OCI-LY7 (cell line): Measurements from ENCODE around the gene RPL36A. TPM values are rescaled to one million over a fixed set of nuclear protein-coding genes. Genes with fewer than 3 reads are reported as not detected.

Source experiments
- BruUV-seq: library from RNA; stranded (reverse); fragments of 400-500 nt; replicated peaks from 2 replicates; lab custom pipeline; 2021; lab: Mats Ljungman, UMichigan
- CTCF ChIA-PET: fragments of 300-600 bp; sonication (Branson Sonifier 250); formaldehyde crosslinking; loops from one replicate; lab custom pipeline; 2022; ENCODE audit warnings: antibody characterized with exemption; ENCODE audit not compliant: unreplicated experiment; lab: Charles Lee
- POLR2A ChIA-PET: fragments of 300-600 bp; sonication (Branson Sonifier 250); formaldehyde crosslinking; loops from one replicate; lab custom pipeline; 2022; ENCODE audit warnings: antibody characterized with exemption; lab: Charles Lee
- DNase-seq: peaks from one replicate; pipeline ENCODE4 v3.0.0-alpha.2; 2015; ENCODE audit warnings: low spot score
- H2AFZ ChIP-seq: fragments of 200-600 bp; sonication (generic), shearing (Covaris generic); 2 replicates; pipeline ENCODE4 v1.6.1; 2014; ENCODE audit warnings: mild to moderate bottlenecking, antibody characterized with exemption, low read length, moderate library complexity
- H3K27ac ChIP-seq: fragments of 200-600 bp; sonication (generic); 2 replicates; pipeline ENCODE4 v1.5.1; 2014; ENCODE audit warnings: mixed run types, low read depth, mild to moderate bottlenecking, moderate library complexity, low read length, inconsistent platforms; ENCODE audit not compliant: poor library complexity, severe bottlenecking
- H3K36me3 ChIP-seq: fragments of 200-600 bp; sonication (generic); 2 replicates; pipeline ENCODE4 v1.6.1; 2014; ENCODE audit warnings: mild to moderate bottlenecking, antibody characterized with exemption, low read length, moderate library complexity, mixed read lengths; ENCODE audit not compliant: insufficient read depth
- H3K4me1 ChIP-seq: fragments of 200-600 bp; sonication (generic); 2 replicates; pipeline ENCODE4 v1.5.1; 2014; ENCODE audit warnings: mild to moderate bottlenecking, low read length; ENCODE audit not compliant: insufficient read depth, poor library complexity, severe bottlenecking
- H3K4me2 ChIP-seq: fragments of 200-600 bp; sonication (generic); 2 replicates; pipeline ENCODE4 v1.6.1; 2014; ENCODE audit warnings: mild to moderate bottlenecking, low read length
- H3K4me3 ChIP-seq: fragments of 200-600 bp; sonication (generic); 2 replicates; pipeline ENCODE4 v1.5.1; 2014; ENCODE audit warnings: mild to moderate bottlenecking, low read depth, low read length; ENCODE audit not compliant: poor library complexity, severe bottlenecking
- H3K79me2 ChIP-seq: fragments of 200-600 bp; sonication (generic); 2 replicates; pipeline ENCODE4 v1.6.1; 2016; ENCODE audit warnings: low read depth, mild to moderate bottlenecking, low read length, moderate library complexity, mixed read lengths; ENCODE audit not compliant: insufficient read depth
- H3K9me2 ChIP-seq: fragments of 200-600 bp; sonication (generic); 2 replicates; pipeline ENCODE4 v1.6.1; 2016; ENCODE audit warnings: mild to moderate bottlenecking, low read length, mixed read lengths; ENCODE audit not compliant: insufficient read depth
- H3K9me3 ChIP-seq: fragments of 200-600 bp; sonication (generic); 2 replicates; pipeline ENCODE4 v1.6.1; 2014; ENCODE audit warnings: mild to moderate bottlenecking, mixed run types, low read length, mixed read lengths
- H4K20me1 ChIP-seq: fragments of 200-600 bp; sonication (generic); 2 replicates; pipeline ENCODE4 v1.6.1; 2014; ENCODE audit warnings: mild to moderate bottlenecking, antibody characterized with exemption, low read length, moderate library complexity, mixed read lengths; ENCODE audit not compliant: insufficient read depth
- EZH2phosphoT487 ChIP-seq: fragments of 200-600 bp; sonication (generic); IDR thresholded peaks from 2 replicates; pipeline ENCODE4 v1.6.1; 2018; ENCODE audit warnings: low read depth, borderline replicate concordance, mild to moderate bottlenecking, mixed run types, antibody characterized with exemption, low read length, moderate library complexity, mixed read lengths
- intact Hi-C: fragments of 100-400 bp; cut with micrococcal nuclease; formaldehyde crosslinking; loops from one replicate; pipeline ENCODE4 v1.10.0; 2022; ENCODE audit not compliant: unreplicated experiment
- total RNA-seq, 2 experiments: library from RNA; depleted of rRNA in 1 of 2; stranded (reverse); fragments of >200 nt in 1 of 2; shearing (Covaris generic) in 1 of 2; gene quantifications; 2 replicates each; pipeline ENCODE4 v1.2.3, GENCODE V29; 2014 to 2022
- TF ChIP-seq, protein P1 (sequence below): fragments of 200-600 bp; sonication (generic); conservative IDR thresholded peaks from 2 replicates; pipeline ENCODE4 v1.5.1; 2014; ENCODE audit warnings: mild to moderate bottlenecking, antibody characterized with exemption, low read length, moderate library complexity, mixed read lengths

The RPL36A gene
- total RNA-seq, 2 experiments from 2014 or later = 431 to 2,042 TPM

DNA sequence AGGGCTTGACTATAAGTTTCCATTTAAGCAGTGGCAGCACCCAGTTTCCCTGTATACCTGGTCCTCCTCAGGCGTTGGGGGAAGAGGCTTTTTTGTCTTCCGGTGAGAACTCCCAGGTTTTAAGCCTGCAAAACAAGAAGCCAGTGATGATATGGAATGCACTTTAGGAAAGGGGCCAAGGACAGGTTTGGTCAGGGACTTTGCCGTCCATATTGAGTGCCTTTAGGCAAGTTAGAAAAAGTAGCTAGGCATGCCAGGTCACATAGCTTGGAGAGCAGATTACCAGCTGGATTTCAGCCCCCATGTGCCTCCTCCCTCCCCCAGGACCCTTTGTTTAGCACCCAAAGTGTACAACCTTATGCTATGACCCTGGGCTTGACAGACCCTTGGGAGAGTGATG lies 28.7 kb upstream of the RPL36A start:
- CTCF ChIA-PET = no interaction called here

DNA sequence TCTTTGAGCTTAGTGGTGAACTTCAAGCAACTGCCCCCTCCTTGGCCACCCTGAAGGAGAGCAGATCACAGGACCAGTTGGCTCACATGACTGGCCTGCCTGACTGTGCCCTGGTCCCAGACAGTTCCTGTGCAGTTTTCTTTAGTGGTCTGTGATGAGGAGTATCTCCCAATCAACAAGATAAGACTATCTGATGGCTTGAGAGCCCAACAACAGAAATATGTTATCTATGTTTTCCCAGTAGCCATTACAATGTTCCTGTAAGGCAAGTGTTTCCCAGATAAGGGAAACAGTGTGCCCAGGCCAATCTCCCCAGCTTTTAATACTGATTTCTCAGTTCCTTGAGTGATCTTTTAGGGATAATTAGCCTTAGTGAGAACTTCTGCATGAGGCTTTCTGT lies 28.1 kb upstream of the RPL36A start:
- BruUV-seq = no TSS peak
- no peak overlapping the region for H3K4me3 ChIP-seq
- CTCF ChIA-PET = no interaction called here
- no peaks in the 10 kb centered on the region for H3K9me3 ChIP-seq
- 0 out of 2 replicates have a peak, but pooled peaks cover 2% of the 10 kb centered on the region for H3K79me2 ChIP-seq
- DNase-seq = no peak
- no peaks in the 10 kb centered on the region for H3K9me2 ChIP-seq
- intact Hi-C loops = no loop called here
- POLR2A ChIA-PET = interaction anchor here (1.1 to 1.2 kb wide), 2 partner anchors 12 to 13 kb away, joined by 3 to 4 read pairs; no protein-coding TSS in a partner anchor
- no peak overlapping the region for H2AFZ ChIP-seq
- no peak overlapping the region for H3K4me2 ChIP-seq
- TF ChIP-seq EZH2phosphoT487 = no peak
- TF ChIP-seq, protein P1, sequence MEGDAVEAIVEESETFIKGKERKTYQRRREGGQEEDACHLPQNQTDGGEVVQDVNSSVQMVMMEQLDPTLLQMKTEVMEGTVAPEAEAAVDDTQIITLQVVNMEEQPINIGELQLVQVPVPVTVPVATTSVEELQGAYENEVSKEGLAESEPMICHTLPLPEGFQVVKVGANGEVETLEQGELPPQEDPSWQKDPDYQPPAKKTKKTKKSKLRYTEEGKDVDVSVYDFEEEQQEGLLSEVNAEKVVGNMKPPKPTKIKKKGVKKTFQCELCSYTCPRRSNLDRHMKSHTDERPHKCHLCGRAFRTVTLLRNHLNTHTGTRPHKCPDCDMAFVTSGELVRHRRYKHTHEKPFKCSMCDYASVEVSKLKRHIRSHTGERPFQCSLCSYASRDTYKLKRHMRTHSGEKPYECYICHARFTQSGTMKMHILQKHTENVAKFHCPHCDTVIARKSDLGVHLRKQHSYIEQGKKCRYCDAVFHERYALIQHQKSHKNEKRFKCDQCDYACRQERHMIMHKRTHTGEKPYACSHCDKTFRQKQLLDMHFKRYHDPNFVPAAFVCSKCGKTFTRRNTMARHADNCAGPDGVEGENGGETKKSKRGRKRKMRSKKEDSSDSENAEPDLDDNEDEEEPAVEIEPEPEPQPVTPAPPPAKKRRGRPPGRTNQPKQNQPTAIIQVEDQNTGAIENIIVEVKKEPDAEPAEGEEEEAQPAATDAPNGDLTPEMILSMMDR = no peak
- H4K20me1 ChIP-seq = no peaks in the 10 kb centered on the region
- H3K27ac ChIP-seq = no peak overlapping the region
- H3K36me3 ChIP-seq = peaks cover 82% of the 10 kb centered on the region
- peaks cover 45% of the 10 kb centered on the region for H3K4me1 ChIP-seq

More for the DNA sequence above, 28.7 kb upstream of the RPL36A start:
- Histone ChIP-seq H3K4me3 (no peak overlapping the region), H3K27ac (no peak overlapping the region), H3K9me2 (no peaks in the 10 kb centered on the region), H3K4me1 (peaks cover 49% of the 10 kb centered on the region), H3K36me3 (peaks cover 83% of the 10 kb centered on the region), H2AFZ (no peak overlapping the region), H4K20me1 (no peaks in the 10 kb centered on the region), H3K9me3 (no peaks in the 10 kb centered on the region), H3K4me2 (no peak overlapping the region), H3K79me2 (no peaks in the 10 kb centered on the region)
- DNase-seq = no peak
- intact Hi-C loops = no loop called here
- POLR2A ChIA-PET = interaction anchor here (1.1 kb wide), 1 partner anchor 13 kb away, joined by 4 read pairs; no protein-coding TSS in a partner anchor
- TF ChIP-seq, protein P1 = no peak
- TF ChIP-seq EZH2phosphoT487 = no peak
- no TSS peak for BruUV-seq

DNA sequence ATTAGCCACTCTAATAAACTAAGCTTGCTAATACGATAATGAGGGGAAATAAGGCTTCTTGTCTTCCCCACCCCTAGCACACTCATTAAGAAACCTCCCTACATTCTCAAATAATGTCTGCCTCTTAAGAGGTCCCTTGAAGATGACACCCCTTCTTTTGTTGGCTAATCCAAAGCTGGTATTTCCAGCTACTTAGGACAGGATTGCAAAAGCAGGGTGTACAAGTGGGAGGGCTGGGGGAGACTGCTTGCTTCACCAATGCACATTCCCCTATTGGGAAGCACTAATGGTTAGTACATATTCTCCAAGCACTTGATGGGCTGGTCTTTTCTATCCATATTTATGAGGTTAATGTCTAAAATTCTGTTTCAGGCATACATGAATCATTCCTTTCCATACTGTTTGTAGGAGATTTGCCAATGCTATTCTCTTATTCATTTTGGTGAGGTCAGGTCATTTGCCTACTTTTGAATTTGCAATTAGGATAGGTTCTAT lies 25.5 kb upstream of the RPL36A start:
- Histone ChIP-seq H4K20me1 (no peaks in the 10 kb centered on the region), H3K4me3 (no peak overlapping the region), H3K36me3 (peaks cover 88% of the 10 kb centered on the region), H3K79me2 (peaks cover 17% of the 10 kb centered on the region; the same call in 1 of the 2 replicates), H3K4me1 (peaks cover 45% of the 10 kb centered on the region), H3K4me2 (no peak overlapping the region), H3K9me3 (no peaks in the 10 kb centered on the region), H3K27ac (no peak overlapping the region), H3K9me2 (no peaks in the 10 kb centered on the region), H2AFZ (no peak overlapping the region)
- no TSS peak for BruUV-seq
- no peak for DNase-seq
- TF ChIP-seq, protein P1 = no peak
- TF ChIP-seq EZH2phosphoT487 = no peak
- CTCF ChIA-PET = no interaction called here
- intact Hi-C loops = no loop called here
- POLR2A ChIA-PET = interaction anchor here (1.5 to 1.6 kb wide), 2 partner anchors 12 to 16 kb away, joined by 3 to 6 read pairs; partner anchors contain the start of gene TIMM8A
